GM12891 (cell line): Measurements from ENCODE around the gene PAK5.

ENCODE experiments used
- POLR2A ChIP-seq: IDR thresholded peaks from 2 replicates; pipeline ENCODE4 v1.6.1; 2011; ENCODE audit warnings: low read depth, low read length, control low read depth
- POLR2AphosphoS5 ChIP-seq: IDR thresholded peaks from 2 replicates; pipeline ENCODE4 v1.6.1; 2011; ENCODE audit warnings: low read depth, low read length, control low read depth

DNA sequence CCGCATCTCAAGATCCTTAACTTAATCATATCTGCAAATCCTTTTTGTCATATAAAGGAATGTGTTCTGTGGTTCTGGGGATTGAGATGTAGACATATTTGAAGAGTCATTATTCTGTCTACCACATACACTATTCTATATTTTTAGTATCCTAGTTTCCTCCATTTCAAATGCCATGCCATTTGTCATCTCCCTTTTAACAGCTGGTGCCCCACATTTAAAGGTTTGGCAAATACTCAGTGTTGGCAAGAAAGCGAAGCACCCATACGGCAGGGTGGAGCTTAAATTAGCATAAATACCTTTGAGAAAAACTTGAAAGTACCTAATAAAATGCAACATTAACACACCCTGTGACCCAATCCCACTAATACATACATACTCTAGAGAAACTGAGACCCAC is 31.7 kb downstream of the PAK5 start:
- TF ChIP-seq POLR2A (no peak), POLR2AphosphoS5 (no peak)
